K562 (cell line): ENCODE results near the gene TRNAU1AP. TPM values are rescaled to one million over a fixed set of nuclear protein-coding genes. Genes with fewer than 3 reads are reported as not detected.

ENCODE experiments used
- GATA2 ChIP-seq: sonication (generic); formaldehyde crosslinking; IDR thresholded peaks from 2 replicates; pipeline ENCODE4 v1.4.0; 2020; ENCODE audit warnings: mild to moderate bottlenecking, missing genetic modification reagents
- HDAC3 ChIP-seq: fragments of 450-650 bp; IDR thresholded peaks from 2 replicates; pipeline ENCODE4 v1.6.1; 2018; ENCODE audit warnings: borderline replicate concordance, mild to moderate bottlenecking, moderate library complexity; ENCODE audit not compliant: partially characterized antibody
- HNRNPL ChIP-seq: fragments of 200-400 bp; formaldehyde crosslinking; IDR thresholded peaks from 2 replicates; pipeline ENCODE4 v1.6.1; 2017; ENCODE audit warnings: low read depth, mild to moderate bottlenecking, low read length
- MEF2A ChIP-seq: IDR thresholded peaks from 2 replicates; pipeline ENCODE4 v1.6.1; 2011; ENCODE audit warnings: low read depth, mild to moderate bottlenecking, low read length, moderate library complexity; ENCODE audit not compliant: control insufficient read depth
- PTBP1 ChIP-seq: fragments of 200-400 bp; formaldehyde crosslinking; IDR thresholded peaks from 2 replicates; pipeline ENCODE4 v1.6.1; 2017; ENCODE audit warnings: low read depth, low read length
- SNRNP70 ChIP-seq: fragments of 200-400 bp; formaldehyde crosslinking; optimal IDR thresholded peaks from 2 replicates; pipeline ENCODE3; 2017; ENCODE audit warnings: low read depth, low read length
- SRSF1 ChIP-seq: fragments of 200-400 bp; formaldehyde crosslinking; IDR thresholded peaks from 2 replicates; pipeline ENCODE4 v1.6.1; 2017; ENCODE audit warnings: mild to moderate bottlenecking, low read depth, low read length, moderate library complexity
- WHSC1 ChIP-seq: IDR thresholded peaks from one replicate; pipeline ENCODE4 v1.6.1; 2012; ENCODE audit warnings: low read length, control low read depth, inconsistent platforms
- ZBTB11 ChIP-seq, 3 experiments: fragments of 200-800 bp in 1 of 3; fragments of 250-450 bp in 1 of 3; fragments of 450-650 bp in 1 of 3; sonication (Bioruptor Pico) in 1 of 3; sonication (Bioruptor generic) in 1 of 3; formaldehyde crosslinking in 1 of 3; IDR thresholded peaks; 2 replicates each; pipeline versions ENCODE4 v1.6.1 to v1.8.0; 2016 to 2022; ENCODE audit warnings: mild to moderate bottlenecking in 2 of 3, missing genetic modification characterization in 2 of 3, missing compliant biosample characterization in 1 of 3, moderate library complexity in 1 of 3
- polyA plus RNA-seq, 8 experiments: library from polyadenylated mRNA; depleted of rRNA in 4 of 8; stranded (reverse) in 5 of 8; unstranded in 3 of 8; fragments of >200 nt; fragmentation: Nextera tagmentation in 2 of 8; fragmentation: Illumina TruSeq in 1 of 8; extraction: Ambion mirVana in 2 of 8; extraction: Trizol in 1 of 8; gene quantifications; 2 replicates each; pipeline versions ENCODE4 v1.2.1 to v1.2.3, GENCODE V29; 2011 to 2014; ENCODE audit warnings: inconsistent platforms in 1 of 8, missing spikeins in 1 of 8
- total RNA-seq, 7 experiments: library from RNA; depleted of rRNA in 6 of 7; stranded (reverse); fragments of >200 nt in 6 of 7; fragmentation: Illumina TruSeq in 2 of 7; extraction: Trizol in 2 of 7; gene quantifications; 2 replicates each; pipeline versions ENCODE4 v1.2.1 to v1.2.3, GENCODE V29; 2011 to 2021; ENCODE audit warnings: low replicate concordance in 1 of 7
- TF ChIP-seq, protein P1 (sequence below): fragments of 150-350 bp; conservative IDR thresholded peaks from 2 replicates; pipeline ENCODE4 v1.6.1; 2014; ENCODE audit warnings: low read length
- TF ChIP-seq, protein P2 (sequence below), 2 experiments: fragments of 450-650 bp in 1 of 2; sonication (generic) in 1 of 2; formaldehyde crosslinking in 1 of 2; IDR thresholded peaks; 2 replicates each; pipeline versions ENCODE4 v1.7.1 to v1.9.0; 2016 to 2022; ENCODE audit warnings: inconsistent platforms in 1 of 2, mild to moderate bottlenecking in 1 of 2, missing genetic modification reagents in 1 of 2

Gene TRNAU1AP
- total and polyA plus RNA-seq, 9 of the 15 experiments (the other 6 are each of a cell fraction or from before 2014, with no cell fraction given), result 34.9 to 110 (median 46.3) TPM

GRCh38 chr1:28510970-28511440 is 41.9 kb upstream of the TRNAU1AP start (continued):
- TF ChIP-seq, protein P1, sequence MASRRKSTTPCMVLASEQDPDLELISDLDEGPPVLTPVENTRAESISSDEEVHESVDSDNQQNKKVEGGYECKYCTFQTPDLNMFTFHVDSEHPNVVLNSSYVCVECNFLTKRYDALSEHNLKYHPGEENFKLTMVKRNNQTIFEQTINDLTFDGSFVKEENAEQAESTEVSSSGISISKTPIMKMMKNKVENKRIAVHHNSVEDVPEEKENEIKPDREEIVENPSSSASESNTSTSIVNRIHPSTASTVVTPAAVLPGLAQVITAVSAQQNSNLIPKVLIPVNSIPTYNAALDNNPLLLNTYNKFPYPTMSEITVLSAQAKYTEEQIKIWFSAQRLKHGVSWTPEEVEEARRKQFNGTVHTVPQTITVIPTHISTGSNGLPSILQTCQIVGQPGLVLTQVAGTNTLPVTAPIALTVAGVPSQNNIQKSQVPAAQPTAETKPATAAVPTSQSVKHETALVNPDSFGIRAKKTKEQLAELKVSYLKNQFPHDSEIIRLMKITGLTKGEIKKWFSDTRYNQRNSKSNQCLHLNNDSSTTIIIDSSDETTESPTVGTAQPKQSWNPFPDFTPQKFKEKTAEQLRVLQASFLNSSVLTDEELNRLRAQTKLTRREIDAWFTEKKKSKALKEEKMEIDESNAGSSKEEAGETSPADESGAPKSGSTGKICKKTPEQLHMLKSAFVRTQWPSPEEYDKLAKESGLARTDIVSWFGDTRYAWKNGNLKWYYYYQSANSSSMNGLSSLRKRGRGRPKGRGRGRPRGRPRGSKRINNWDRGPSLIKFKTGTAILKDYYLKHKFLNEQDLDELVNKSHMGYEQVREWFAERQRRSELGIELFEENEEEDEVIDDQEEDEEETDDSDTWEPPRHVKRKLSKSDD, result 0 out of 2 replicates have a peak, but pooled peaks have one; percentile 9
- TF ChIP-seq SNRNP70, result peak; percentile 63
- TF ChIP-seq MEF2A, result peak; percentile 62
- no peak; a peak in 1 of 6 replicates for TF ChIP-seq ZBTB11 (CRISPR knock-in tag; IDR thresholded peaks at IDR 0.05)
- TF ChIP-seq SRSF1, result no peak
- TF ChIP-seq, protein P2, sequence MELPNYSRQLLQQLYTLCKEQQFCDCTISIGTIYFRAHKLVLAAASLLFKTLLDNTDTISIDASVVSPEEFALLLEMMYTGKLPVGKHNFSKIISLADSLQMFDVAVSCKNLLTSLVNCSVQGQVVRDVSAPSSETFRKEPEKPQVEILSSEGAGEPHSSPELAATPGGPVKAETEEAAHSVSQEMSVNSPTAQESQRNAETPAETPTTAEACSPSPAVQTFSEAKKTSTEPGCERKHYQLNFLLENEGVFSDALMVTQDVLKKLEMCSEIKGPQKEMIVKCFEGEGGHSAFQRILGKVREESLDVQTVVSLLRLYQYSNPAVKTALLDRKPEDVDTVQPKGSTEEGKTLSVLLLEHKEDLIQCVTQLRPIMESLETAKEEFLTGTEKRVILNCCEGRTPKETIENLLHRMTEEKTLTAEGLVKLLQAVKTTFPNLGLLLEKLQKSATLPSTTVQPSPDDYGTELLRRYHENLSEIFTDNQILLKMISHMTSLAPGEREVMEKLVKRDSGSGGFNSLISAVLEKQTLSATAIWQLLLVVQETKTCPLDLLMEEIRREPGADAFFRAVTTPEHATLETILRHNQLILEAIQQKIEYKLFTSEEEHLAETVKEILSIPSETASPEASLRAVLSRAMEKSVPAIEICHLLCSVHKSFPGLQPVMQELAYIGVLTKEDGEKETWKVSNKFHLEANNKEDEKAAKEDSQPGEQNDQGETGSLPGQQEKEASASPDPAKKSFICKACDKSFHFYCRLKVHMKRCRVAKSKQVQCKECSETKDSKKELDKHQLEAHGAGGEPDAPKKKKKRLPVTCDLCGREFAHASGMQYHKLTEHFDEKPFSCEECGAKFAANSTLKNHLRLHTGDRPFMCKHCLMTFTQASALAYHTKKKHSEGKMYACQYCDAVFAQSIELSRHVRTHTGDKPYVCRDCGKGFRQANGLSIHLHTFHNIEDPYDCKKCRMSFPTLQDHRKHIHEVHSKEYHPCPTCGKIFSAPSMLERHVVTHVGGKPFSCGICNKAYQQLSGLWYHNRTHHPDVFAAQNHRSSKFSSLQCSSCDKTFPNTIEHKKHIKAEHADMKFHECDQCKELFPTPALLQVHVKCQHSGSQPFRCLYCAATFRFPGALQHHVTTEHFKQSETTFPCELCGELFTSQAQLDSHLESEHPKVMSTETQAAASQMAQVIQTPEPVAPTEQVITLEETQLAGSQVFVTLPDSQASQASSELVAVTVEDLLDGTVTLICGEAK (IDR thresholded peaks at IDR 0.05), result no peak
- TF ChIP-seq, protein P2 (CRISPR knock-in tag; IDR thresholded peaks at IDR 0.05), result no peak
- no peak for TF ChIP-seq WHSC1
- peak; percentile 14 for TF ChIP-seq HNRNPL
- TF ChIP-seq GATA2 (CRISPR knock-in tag), result no peak
- peak; percentile 10 for TF ChIP-seq HDAC3
- TF ChIP-seq PTBP1, result 0 out of 2 replicates have a peak, but pooled peaks have one; percentile 81
